Measurements from ENCODE around the gene CDK3.
A peak's percentile ranks its signal among the peaks of the same experiment; 100 is the strongest.

The CDK3 gene

DNA sequence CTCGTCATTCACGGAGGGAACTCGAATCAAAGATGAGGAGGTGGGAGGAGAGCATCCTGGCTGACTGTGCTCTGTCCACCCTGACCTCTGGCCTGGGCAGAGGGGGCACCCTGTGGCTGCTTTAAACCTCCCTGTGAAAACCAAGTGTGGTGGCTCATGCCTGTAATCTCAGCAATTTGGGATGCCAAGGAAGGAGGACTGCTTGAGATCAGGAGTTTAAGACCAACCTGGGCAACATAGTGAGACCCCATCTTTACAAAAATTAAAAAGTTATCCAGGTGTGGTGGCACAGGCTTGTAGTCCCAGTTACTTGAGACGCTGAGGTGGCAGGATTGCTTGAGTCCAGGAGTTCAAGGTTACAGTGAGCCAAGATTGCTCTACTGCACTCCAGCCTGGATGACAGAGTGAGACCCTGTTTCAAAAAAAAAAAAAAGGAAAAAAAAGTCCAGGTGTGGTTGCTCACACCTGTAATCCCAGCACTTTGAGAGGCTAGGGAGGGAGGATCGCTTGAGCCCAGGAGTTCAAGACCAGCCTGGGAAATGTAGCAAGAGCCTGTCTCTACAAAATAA is 5.8 kb upstream of the CDK3 start:
- DNase-seq, result no peak

DNA sequence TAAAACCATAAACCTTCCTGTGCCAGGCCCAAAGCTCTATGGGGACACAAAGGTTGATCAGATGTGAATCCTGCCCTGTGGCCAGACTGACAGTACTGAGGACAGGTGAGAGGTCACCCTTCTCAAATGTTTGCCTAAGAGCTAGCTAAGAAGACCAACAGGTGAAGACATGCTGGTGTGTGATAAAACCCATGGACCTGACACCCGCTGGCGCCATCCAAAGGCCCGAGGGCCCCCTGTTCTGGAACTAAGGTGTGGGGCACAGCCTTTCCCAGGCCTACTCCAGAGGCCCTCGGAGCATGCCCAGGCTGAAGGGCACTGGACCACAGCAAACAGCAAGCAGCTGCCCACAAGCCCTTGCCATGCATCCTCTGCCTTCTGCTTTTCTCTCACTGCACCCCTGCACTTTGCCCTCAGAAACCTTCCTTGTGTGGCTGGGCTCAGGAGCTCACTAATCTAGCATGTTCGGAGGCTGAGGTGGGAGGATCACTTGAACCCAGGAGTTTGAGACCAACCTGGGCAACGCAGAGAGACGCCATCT is 5.2 kb upstream of the CDK3 start:
- DNase-seq, result no peak

DNA sequence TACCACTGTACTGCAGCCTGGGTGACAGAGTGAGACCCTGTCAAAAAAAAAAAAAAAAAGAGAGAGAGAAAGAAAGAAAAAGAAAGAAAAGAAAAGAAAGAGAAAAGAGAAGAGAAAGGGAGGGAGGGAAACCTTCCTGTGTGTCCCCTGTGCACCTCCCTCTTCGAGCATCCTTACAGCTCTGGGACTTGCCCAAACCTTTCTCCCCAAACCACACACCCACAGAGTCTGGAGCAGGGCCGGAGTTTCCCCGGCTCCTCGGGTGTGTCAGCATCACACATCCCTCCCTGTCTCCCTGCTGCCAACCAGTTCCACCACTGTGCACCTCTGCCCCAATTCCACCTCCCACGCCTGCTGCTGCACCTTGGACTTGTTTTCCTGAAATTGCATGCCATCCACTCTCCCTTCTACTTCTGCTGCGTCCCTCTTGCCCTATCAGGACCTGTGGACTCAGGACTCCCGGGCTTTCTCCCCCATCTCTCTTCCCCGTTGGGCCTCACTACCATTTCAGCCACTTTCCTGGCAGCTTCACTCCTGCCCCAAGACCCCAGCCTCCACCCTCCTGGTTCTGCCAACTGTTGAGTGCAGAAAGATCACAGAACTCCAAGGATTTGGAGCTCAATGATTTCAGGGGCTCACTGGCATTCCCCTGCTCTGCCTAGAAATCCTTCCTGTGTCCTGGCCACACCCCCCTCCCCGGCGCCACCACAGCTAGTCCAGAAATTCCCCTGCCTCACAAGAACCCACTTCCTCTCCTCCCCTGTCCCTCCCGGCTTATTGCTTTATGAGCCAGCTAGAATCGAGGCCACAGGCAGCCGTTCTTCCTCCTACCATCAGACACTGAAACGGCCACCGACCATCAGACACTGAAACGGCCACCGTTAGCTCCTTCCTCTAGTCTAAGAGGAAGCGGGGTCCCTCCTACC is 3.7 kb upstream of the CDK3 start:
- peak in 1 of 2 donors; percentile 25 for DNase-seq

DNA sequence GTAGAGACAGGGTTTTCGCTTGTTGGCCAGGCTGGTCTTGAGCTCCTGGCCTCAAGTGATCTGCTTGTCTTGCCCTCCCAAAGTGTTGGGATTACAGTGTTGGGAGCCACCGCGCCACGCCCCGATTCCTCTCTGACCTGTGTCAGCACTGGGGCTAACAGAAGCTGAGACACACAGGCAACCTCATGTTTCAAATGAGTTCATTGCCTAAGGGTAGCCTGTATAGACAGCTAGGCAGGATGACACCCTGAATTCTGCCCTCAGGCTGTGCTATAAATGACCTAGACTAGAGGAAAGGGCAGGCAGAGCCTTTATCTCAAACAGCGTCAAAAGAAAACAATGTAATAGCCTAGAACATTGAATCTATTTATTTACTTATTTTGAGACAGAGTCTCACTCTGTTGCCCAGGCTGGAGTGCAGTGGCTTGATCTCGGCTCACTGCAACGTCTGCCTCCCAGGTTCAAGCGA is 2.3 kb upstream of the CDK3 start:
- DNase-seq, result no peak

DNA sequence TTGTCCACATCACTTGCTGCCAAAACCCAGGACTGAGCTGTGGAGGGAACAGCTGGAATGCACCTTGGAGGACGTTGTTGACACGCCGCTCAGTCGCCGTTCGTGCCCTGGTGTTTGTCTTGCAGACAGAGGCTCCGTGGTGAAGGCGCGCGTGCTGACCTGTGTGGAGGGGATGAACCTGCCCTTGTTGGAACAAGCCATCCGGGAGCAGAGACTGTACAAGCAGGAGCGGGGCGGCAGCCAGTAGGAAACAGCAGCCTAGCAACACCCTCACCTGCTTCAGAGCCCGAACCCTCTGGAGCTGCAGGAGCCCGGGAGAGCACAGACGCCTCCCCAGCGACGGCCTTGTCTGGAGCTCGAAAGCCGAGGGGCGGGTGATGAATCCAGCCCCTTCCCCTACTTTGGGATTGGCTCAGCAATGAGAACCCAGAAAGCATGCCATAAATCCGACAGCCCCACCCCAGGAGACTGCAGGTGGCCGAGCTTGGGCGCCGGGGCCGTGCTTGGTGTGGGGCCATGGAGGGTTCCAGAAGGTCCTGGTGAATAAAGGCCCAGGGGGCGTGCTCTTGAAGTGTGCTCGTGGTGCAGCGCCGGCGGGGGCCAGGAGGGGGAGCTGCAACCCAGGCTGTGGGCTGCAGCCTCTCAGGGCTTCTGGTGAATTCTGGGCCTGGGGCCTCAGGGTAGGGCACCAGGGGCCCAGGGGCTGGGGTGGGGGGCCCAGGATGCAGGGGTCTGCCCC is 470 bp upstream of the CDK3 start:
- DNase-seq, result peak; percentile 42 to 57

DNA sequence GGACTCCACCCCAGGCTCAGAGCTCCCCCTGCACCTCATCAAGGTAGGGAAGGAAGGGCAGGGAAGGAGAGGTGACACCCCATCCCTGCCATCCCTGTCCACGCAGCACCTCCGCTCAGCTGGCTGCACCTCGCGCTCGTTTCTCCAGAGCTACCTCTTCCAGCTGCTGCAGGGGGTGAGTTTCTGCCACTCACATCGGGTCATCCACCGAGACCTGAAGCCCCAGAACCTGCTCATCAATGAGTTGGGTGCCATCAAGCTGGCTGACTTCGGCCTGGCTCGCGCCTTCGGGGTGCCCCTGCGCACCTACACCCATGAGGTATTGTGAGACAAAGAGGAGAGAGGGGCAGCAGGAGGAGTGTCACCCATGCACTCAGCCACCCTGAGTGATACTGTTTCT is 1.4 kb downstream of the CDK3 start:
- DNase-seq, result no peak

DNA sequence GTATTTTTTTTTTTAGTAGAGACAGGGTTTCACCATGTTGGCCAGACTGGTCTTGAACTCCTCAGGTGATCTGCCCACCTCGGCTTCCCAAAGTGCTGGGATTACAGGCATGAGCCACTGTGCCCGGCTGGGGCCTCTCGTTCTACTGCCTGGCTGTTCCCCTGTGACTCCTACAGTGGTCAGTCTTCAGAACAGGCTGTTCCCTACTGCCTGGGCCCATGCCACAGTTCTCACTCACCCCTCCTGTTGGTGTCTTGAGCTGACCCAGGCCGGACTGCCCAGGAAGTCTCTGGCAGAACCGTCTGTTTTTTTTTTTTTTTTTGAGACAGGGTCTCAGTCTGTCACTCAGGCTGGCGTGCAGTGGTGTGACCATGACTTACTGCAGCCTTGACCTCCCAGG is 3.3 kb downstream of the CDK3 start:
- no peak for DNase-seq

DNA sequence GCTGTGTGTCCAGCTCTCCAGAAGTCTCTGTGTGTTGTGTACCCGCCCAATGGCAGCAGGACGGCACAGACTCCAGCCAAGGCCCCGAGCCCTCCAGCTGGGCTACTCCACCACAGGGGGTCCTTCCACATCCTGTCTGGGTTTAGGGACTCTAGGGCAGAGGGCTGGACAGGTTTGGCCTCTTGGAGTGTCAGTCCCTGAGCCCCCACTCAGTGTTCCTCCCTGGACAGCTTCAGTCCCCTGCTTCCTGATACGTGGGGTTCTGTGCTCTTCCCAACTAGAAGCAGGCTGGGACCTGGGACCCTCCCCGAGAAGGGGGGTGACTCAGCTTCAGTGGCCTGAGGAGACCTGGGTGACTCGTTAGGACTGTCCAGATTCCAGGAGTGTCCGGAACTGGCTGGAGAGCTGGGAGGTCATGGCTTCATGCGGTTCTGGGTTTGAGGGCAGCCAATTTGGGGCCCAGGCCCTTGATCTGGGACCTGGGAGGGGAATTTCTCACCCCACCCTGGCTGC is 4.2 kb downstream of the CDK3 start:
- DNase-seq, result no peak

DNA sequence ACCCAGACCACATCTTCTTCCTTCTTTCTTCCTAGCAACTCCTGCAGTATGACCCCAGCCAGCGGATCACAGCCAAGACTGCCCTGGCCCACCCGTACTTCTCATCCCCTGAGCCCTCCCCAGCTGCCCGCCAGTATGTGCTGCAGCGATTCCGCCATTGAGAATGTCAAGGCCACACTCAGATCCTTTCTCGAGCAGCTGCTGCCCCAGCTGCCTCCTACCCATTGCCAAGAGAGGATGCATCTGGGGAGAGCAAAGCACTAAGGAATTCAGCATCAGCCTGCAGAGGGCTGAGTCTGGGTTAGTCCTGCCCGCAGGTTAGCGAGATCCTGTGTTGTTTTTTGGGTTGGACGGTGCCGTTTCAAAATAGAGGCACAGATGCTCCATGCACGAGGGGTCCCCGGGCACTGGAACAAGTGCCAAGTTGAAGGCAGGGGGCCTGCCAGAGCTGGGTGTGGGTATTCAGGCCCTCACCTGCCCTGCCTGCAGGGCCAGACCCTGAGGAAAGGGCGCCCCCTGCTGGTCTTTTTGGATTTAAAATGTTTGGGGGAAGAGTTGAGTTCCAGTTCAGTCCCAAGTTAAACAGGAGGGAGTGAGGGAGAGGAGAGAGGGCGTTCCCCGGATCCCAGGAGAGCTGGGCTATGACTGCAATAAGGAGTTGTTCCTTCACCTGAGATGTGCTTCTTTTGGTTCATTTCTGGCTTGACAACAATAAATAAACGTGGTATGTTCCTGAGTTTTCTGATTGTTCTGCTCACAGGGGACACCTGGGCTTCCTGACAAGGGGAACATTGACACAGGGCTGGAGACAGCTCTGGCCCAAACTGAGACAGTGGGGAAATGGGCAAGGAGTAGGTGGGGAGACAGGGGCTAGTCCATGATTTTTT is 4.9 kb downstream of the CDK3 start:
- DNase-seq, result peak; percentile 77 to 86

DNA sequence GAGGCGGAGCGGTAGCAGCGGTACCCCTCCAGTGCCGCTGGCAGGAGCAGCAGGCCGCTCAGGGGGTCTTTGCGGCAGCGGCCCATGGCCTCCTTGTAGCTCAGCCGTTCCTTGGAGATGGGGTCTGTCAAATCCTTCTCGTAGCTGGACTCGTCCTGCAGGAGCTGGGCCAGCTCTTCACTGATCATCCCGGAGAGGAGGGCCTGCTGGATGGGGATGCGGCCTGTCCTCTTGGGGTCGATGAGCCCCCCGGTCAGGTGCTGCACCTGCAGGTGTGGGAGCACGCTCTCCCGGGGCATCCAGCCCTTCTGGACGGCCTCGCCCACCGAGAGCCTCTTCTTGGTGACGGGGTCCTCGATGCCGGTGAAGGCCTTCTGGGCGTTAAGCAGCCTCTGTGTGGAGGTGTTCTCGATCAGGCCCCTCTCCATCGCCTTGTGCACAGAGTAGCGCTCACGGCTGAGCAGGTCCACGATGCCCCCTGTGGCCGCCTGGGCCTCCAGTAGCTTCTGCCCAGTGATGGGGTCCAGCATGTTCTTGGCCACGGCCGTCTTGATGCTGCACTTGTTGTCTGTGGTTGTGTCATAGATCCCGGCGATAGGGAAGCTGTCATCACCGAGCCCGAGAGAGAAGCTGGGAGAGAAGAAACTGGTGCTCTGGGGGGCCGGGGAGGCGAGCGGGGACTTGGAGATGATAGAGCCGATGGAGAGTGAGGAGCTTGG is 6.6 kb downstream of the CDK3 start:
- DNase-seq, result no peak

DNA sequence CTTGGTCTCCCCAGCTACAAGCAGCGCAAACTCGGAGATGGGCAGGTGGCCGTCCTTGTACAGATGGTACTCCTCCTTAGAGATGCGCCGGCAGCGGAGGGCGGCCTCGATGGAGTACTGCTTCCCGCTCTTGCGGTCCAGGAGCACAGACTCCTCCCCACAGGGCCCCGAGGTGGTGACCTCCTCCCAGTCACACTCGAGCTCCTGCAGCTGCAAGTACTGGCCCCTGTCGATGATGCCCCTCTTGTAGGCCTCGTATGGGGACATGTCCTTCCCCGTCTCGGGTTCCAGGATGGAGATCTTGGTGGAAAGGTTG is 7.2 kb downstream of the CDK3 start:
- no peak for DNase-seq

DNA sequence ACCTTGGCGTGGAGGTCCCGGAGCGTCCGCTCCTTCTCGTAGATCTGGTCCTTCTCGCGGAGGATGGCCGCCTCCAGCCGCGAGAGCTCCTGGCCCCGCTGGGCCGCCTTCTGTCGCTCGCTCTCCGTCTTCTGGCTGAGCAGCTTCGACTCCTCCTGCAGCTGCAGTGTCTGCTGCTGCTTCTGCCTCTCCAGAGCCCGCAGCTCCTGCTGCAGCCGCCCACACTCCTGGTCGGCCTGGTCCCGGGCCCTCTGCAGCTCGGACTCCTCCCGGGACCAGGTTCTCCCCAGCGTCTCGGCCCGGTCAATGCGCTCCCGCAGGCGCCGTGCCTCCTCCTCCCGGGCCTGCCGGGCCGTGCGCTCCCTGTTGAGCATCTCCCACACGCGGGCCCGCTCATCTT is 7.6 kb downstream of the CDK3 start:
- DNase-seq, result no peak

DNA sequence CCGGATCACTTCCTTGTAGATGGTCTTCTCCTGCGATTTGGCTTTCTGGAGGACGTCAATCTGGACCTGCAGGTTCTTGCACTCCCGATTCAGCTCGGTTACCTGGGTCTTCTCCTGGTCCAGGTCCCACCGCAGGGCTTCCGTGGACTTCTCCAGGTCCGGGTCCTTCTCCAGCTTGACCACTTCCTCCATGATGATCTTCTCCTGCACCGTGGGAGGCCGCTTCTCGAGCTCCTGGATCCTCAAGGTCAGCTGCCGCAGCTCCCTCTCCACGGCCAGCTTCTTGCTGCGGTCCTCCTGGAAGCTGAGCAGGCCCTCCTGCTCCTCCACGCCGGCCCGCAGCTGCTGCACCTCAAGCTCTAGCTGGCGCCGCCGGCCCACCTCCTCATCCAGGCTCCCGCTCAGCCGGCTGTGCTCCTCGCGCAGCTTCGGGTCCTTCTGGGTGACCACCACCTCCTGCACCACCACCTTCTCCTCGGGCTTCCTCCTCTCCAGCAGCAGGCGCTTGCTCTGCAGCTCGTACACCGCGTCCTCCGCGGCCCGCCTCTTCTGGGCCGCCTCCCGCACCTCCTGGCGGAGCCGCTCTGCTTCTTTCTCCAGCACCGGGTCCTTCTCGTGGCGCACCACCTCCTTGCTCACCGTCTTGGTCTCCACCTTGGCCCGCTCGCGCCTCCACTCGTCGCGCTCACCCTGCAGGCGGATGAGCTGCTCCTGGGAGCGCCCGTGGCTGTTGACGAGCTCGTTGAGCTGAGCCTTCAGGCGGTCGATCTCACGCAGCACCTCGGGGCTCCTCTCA is 8.2 kb downstream of the CDK3 start:
- DNase-seq, result no peak

DNA sequence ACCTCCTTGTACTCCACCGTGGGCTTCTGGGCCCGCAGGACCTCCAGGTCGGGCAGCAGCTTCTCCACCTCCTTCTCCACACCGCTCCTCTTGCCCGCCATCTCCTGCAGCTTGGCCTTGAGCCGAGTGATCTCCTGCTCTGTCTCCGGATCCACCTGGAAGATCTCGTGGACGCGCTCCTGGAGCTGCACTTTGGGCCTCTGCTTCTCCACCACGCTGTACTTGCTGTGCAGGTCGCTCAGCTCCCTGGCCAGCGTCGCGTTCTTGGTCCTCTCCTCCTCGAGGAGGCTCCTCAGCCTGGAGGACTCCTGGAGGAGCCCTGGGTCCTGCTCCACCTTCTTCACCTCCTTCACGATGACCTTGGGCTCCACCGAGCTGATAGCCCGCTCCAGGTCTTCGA is 8.8 kb downstream of the CDK3 start:
- no peak for DNase-seq

DNA sequence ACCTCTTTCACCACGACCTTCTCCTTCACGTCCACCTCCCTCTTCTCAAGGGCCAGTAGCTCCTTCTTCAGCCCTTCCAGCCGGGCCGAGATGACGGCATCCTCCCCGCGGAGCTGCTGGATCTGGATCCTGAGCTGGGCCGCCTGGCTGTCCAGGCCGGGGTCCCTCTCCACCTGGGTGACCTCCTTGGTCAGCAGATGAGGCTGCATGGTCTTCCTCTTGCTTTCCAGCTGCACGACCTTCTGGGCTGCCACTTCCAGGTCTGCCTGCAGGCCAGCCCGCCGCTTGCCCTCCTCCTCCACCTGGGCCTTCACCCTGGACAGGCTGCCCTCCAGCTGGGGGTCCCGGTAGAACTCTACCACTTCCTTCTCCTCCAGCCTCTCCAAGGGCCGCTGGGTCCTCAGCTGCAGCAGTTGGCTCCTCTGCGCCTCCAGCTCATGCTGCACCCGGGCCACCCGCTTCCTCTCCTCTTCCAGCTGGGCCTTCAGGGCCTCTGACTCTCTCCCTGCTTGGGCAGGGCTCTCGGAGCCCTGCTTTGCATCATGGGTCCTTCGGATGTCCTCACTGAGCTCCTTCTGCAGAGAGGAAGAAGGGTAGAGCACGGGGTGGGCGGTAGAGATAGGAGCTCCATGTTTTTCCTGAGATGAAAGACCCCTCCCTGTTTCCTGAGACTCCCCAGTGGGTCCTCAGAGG is 9.5 kb downstream of the CDK3 start:
- DNase-seq, result no peak

DNA sequence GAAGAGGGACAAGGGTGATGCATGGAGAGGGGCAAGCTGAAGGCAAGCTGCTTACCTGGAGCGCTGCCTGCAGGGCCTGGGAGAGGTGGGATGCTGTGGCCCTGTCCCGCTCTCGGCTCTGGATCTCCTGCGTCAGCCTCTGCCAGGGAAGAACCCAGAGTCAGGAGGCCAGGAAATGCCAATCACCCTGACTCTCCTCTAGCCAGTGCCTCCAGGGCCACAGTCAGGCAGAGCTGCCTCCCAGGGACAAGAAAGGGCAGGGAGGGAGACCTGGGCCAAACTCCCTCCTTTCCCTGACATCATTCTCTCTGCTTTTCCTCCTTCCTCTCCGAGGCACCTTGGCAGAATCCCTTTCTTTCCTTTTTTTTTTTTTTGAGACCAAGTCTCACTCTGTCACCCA is 11.3 kb downstream of the CDK3 start:
- DNase-seq, result no peak

DNA sequence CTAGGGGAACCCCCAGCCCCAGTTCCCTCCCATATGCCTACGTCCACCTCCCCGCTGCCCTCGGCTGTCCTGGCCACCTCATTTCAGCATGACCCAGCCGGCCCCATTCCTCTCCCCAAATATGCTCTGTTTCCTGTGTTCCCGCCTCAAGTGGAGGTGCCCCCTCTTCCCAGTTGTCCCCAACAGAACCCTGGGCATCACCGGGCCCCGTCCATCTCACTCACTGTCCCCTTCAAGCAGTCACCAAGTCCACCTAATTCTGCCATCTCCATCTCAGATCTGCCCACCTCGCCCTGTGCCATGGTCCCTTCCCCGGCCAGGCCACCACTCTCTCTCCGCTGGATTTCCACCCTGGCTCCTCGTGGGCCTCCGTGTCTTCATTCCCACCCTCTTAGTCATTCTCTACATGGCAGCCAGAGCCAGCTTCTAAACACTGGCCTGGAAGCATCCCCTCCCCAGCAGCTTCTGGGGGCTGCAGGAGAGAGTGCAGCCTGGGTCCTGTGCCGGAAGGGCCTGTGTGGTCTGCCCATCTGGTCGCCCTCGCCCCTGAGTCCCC is 12.8 kb downstream of the CDK3 start:
- DNase-seq, result no peak

DNA sequence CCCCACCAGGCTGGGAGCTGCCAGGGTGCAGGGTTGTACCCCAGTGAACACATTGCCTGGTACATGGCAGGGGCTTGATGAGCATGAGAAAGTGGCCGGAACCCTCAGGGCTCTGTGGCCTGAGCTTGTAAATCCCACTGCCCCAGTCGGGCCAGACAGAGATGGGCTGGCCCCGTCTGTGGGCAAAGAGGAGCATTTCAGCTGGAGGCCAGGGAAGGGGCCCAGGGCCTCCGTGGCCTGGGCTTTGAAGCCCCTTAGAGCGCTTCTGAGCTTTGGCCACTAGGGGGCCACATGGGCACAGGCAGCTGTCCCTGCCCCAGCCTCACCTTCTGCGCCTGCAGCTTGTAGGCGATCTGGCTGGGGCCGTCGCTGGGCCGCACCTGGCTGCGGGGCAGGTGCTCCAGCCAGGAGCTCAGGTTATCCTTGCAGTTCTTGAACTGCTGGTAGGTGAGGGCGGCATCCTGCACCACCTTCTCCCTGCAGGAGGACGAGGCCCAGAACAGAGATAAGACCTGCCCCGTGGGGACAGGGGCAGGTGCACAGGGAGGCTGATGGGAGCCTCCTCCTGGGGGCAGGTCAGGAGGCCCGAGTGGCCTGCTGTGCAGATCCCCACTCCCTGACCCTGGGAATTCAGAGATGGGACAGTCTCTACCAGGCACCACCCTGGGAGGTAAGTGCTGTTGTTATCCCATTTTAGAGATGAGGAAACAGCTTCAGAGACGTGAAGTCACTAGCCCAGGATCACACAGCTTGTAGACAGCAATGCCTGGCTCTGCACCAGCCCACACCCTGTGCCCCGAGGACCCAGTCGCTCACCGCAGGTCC is 13.7 kb downstream of the CDK3 start:
- DNase-seq, result peak; percentile 75 to 78

DNA sequence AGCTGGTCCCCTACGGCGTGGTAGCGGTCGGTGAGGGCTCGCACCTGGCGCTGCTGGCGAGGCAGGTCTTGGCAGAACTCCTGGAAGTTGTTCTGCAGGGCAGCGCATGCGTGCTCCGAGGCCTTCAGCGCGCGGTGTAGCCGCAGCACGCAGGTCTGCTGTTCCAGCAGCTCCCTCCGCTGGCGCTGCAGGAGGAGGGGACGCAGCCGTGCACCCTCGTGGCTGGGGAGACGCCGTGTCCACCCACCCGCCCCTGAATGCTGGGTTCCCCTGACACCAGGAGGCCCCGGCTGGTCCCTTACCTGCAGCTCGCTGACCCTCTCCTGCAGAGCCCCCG is 14.2 kb downstream of the CDK3 start:
- DNase-seq, result no peak

Measured in activated CD4-positive, alpha-beta T cell treated with anti-CD3 and anti-CD28 coated beads for 4 hours (primary cell).